ENCODE measurements around the gene WNT10A. TPM values are rescaled to one million over a fixed set of nuclear protein-coding genes. Genes with fewer than 3 reads are reported as not detected.

The WNT10A gene
- total and polyA plus RNA-seq, 2 of the 8 experiments (the other 6 are each of a cell fraction or from before 2014, with no cell fraction given) = 0.05 TPM; not detected in 1

DNA sequence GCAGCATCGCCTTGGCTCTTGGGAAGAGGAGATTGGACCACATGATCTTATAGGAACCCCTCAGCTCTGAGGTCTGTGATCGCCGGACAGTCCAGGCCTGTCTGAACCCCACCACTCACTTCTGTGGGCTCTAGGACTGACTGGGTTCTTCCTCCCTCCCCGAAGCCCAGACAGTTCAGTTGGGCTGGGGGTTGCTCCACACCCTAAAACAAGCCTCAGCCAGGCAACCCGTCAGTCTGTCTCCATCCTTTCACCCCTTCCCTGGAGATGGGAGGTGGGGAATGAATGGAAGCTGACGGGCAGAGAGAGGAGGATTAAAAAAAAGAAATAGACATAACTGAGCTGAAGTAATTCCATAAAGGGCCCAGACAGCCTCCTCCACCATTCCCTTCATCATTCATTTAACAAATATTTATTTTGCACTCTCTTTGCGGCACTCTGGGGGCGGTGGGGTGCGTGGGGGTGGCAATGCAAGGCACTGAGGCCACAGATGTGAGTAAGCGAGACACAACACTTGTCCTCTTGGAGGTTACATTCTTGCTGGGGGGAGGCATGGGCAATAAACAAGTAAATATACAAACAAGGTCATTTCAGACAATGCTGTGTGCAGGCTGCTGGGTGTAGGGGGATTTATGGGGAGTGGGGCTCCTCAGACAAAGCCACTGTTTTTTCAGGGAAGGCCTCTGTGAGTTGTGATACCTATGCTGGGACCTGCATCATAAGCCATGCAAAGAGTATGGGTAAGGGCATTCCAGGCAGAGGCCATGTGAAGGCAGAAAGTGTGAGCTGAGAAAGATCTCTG lies 12.9 kb downstream of the WNT10A start:
- peaks cover 11 to 15% of the 10 kb centered on the region in 2 experiments for H4K20me1 ChIP-seq (replicated peaks in 1 of 2; ENCODE audit: control insufficient read depth in 1 of 2, insufficient read depth in 2 of 2, low read length in 2 of 2)
- H2BK120ac ChIP-seq (replicated peaks; ENCODE audit: low read depth, low read length) = no peak overlapping the region
- H3K79me2 ChIP-seq (ENCODE audit: control insufficient read depth in 1 of 2, insufficient read depth in 2 of 2, low read length in 2 of 2) = no peaks in the 10 kb centered on the region
- no peak overlapping the region for H4K8ac ChIP-seq (ENCODE audit: extremely low read depth, insufficient read depth, low read length)
- H2BK20ac ChIP-seq (ENCODE audit: low read length) = no peak overlapping the region
- H2AK5ac ChIP-seq (ENCODE audit: low read depth, low read length) = 0 out of 2 replicates have a peak overlapping the region, but pooled peaks have one; percentile 1
- H3K14ac ChIP-seq (ENCODE audit: insufficient read length) = no peak overlapping the region
- 0 out of 2 replicates have a peak overlapping the region, but pooled peaks have one; percentile 60 for H2BK12ac ChIP-seq (ENCODE audit: low read depth, low read length)
- peak overlapping the region; percentile 19; the same call in 1 of the 2 replicates for H3K18ac ChIP-seq (ENCODE audit: extremely low read depth, low read length)
- H2BK15ac ChIP-seq (ENCODE audit: low read length) = no peak overlapping the region; the same call in 1 of the 2 replicates
- DNase-seq (ENCODE audit: low read depth in 1 of 2, low spot score in 2 of 2) (no peak), FAIRE-seq (no peak)
- peak overlapping the region in 3 of 4 experiments; percentile 26 to 55 (median 32); a peak in 3 of 8 replicates for H3K4me3 ChIP-seq (ENCODE audit: extremely low read depth in 1 of 4, insufficient read depth in 2 of 4, low read depth in 3 of 4, low read length in 4 of 4)
- POLR2A ChIA-PET (ENCODE audit: partially characterized antibody) = interaction anchor here (0.8 to 1.6 kb wide), 3 partner anchors 9 to 22 kb away, joined by 3 to 6 read pairs (median 4); no protein-coding TSS in a partner anchor
- no peaks in the 10 kb centered on the region for H3K79me1 ChIP-seq (ENCODE audit: low read depth, low read length)
- H3K23ac ChIP-seq (ENCODE audit: insufficient read length) = no peak overlapping the region
- H4K91ac ChIP-seq (replicated peaks; ENCODE audit: insufficient read length, low read length) = no peak overlapping the region
- no peak overlapping the region; a peak in 1 of 7 replicates for H3K9ac ChIP-seq (replicated peaks in 1 of 4; ENCODE audit: extremely low read depth in 1 of 4, low read depth in 3 of 4, low read length in 3 of 4)
- H3K9me3 ChIP-seq (ENCODE audit: insufficient read depth in 2 of 2, low read depth in 1 of 2, low read length in 1 of 2) = no peaks in the 10 kb centered on the region; a peak in 1 of 4 replicates
- H3K27me3 ChIP-seq (replicated peaks in 1 of 4; ENCODE audit: control insufficient read depth in 3 of 4, extremely low read depth in 1 of 4, insufficient read depth in 3 of 4, low read length in 3 of 4) = peaks cover 83 to 95% (median 91%) of the 10 kb centered on the region in 4 experiments
- H3K4ac ChIP-seq (replicated peaks; ENCODE audit: insufficient read length, low read depth, low read length) = no peak overlapping the region
- H2AFZ ChIP-seq (ENCODE audit: low read length) = peak overlapping the region; percentile 73; the same call in 1 of the 2 replicates
- H3K23me2 ChIP-seq (ENCODE audit: low read depth, low read length) = peaks cover 4% of the 10 kb centered on the region; the same call in 1 of the 2 replicates
- H3K27ac ChIP-seq (ENCODE audit: low read depth, low read length) = no peak overlapping the region
- CTCF ChIA-PET (ENCODE audit: partially characterized antibody) = interaction anchor here (0.6 to 17.9 kb wide), 16 partner anchors 14 to 109 kb away, joined by 3 to 783 read pairs (median 8); partner anchors contain the start of genes WNT10A and WNT6
- no peak overlapping the region for H2BK5ac ChIP-seq (ENCODE audit: low read depth, low read length)
- H3K4me2 ChIP-seq (ENCODE audit: insufficient read depth in 1 of 2, low read depth in 2 of 2, low read length in 2 of 2) = peak overlapping the region; percentile 42 to 70
- H4K5ac ChIP-seq (ENCODE audit: insufficient read length, low read depth, low read length) = no peak overlapping the region
- no peak overlapping the region for H3K56ac ChIP-seq (replicated peaks; ENCODE audit: insufficient read length, low read depth, low read length)
- WGBS, 2 experiments (ENCODE audit: extremely low coverage in 1 of 2, insufficient coverage in 1 of 2, insufficient read length in 1 of 2, insufficient replicate concordance in 2 of 2, low coverage in 1 of 2, low lambda C conversion rate in 2 of 2, missing lambda C conversion rate in 1 of 2) = 23% methylated on average over 9 of the region's 10 CpGs; no CpG with 5 or more reads in 1 of the 2 experiments
- peaks cover 3 to 49% (median 19%) of the 10 kb centered on the region in 4 experiments for H3K4me1 ChIP-seq (replicated peaks in 1 of 4; ENCODE audit: control insufficient read depth in 3 of 4, insufficient read depth in 4 of 4, low read length in 3 of 4)
- H3K36me3 ChIP-seq (ENCODE audit: control insufficient read depth in 2 of 4, insufficient read depth in 4 of 4, low read length in 3 of 4) = no peaks in the 10 kb centered on the region
- no peak for TF ChIP-seq CTCF (IDR thresholded peaks at IDR 0.05; ENCODE audit: control extremely low read depth in 1 of 3, insufficient read depth in 1 of 3, low read depth in 1 of 3, low read length in 3 of 3)
- TF ChIP-seq HDAC2 (IDR thresholded peaks at IDR 0.05; ENCODE audit: borderline replicate concordance in 1 of 2, low read depth in 2 of 2, low read length in 2 of 2) = no peak
- TF ChIP-seq SUZ12 (IDR thresholded peaks at IDR 0.05; ENCODE audit: low read length) = peak; percentile 81
- TF ChIP-seq ASH2L (IDR thresholded peaks at IDR 0.05; ENCODE audit: low read length) = no peak
- 0 out of 2 replicates have a peak, but pooled peaks have one; percentile 49 for TF ChIP-seq CBX8 (IDR thresholded peaks at IDR 0.05; ENCODE audit: borderline replicate concordance, low read depth, low read length)
- no peak for TF ChIP-seq CEBPB (IDR thresholded peaks at IDR 0.05; ENCODE audit: low read depth, low read length)
- no peak for TF ChIP-seq CREB1 (IDR thresholded peaks at IDR 0.05)
- TF ChIP-seq NRF1 (IDR thresholded peaks at IDR 0.05; ENCODE audit: low read depth, low read length) = no peak

Measured in H1 (cell line).